Body of pancreas (tissue), 4 donors: ENCODE measurements around the gene MCTP2.

ENCODE experiments used
- CTCF ChIP-seq, 7 experiments: fragments of 450-650 bp in 4 of 7; fragments of 200-600 bp in 3 of 7; sonication (generic) in 3 of 7; IDR thresholded peaks; one replicate each; pipeline ENCODE4 v1.5.1; 2016 to 2019; ENCODE audit warnings: antibody characterized with exemption in 7 of 7
- POLR2A ChIP-seq, 3 donors: fragments of 450-650 bp; IDR thresholded peaks; one replicate each; pipeline ENCODE4 v1.6.1; 2016; ENCODE audit warnings: antibody characterized with exemption in 3 of 3, mild to moderate bottlenecking in 2 of 3

- TF ChIP-seq CTCF (IDR thresholded peaks at IDR 0.05) (no peak), POLR2A (IDR thresholded peaks at IDR 0.05) (no peak)
Observed at GRCh38 chr15:94379986-94380385, 148.6 kb downstream of the MCTP2 start.
